GM23338 (cell line): ENCODE results near the gene EDAR. TPM values are rescaled to one million over a fixed set of nuclear protein-coding genes. Genes with fewer than 3 reads are reported as not detected.

Source experiments
- ATAC-seq: fragments of 200-7000 bp; cut with Tn5 transposase; 3 replicates; pipeline ENCODE4 v1.9.1; 2020
- DNase-seq: peaks from one replicate; pipeline ENCODE4 v3.0.0-alpha.2; 2015; ENCODE audit warnings: low spot score
- H2AFZ ChIP-seq: fragments of 200-600 bp; sonication (generic); 2 replicates; pipeline ENCODE4 v1.8.0; 2016; ENCODE audit warnings: antibody characterized with exemption, mild to moderate bottlenecking, moderate library complexity
- H3F3A ChIP-seq: fragments of 200-600 bp; sonication (generic); replicated peaks from 2 replicates; pipeline ENCODE4 v1.8.0; 2017; ENCODE audit warnings: antibody characterized with exemption, mixed run types, low read depth
- H3K27ac ChIP-seq: fragments of 200-600 bp; sonication (generic); 2 replicates; pipeline ENCODE4 v1.6.1; 2016; ENCODE audit warnings: low read depth
- H3K27me3 ChIP-seq: fragments of 200-600 bp; sonication (generic); 2 replicates; pipeline ENCODE4 v1.8.0; 2016; ENCODE audit warnings: mild to moderate bottlenecking, mixed run types, moderate library complexity; ENCODE audit not compliant: insufficient read depth
- H3K36me3 ChIP-seq: fragments of 200-600 bp; sonication (generic); 2 replicates; pipeline ENCODE4 v1.8.0; 2016; ENCODE audit warnings: mild to moderate bottlenecking; ENCODE audit not compliant: insufficient read depth
- H3K4me1 ChIP-seq: fragments of 200-600 bp; sonication (generic); 2 replicates; pipeline ENCODE4 v1.8.0; 2016; ENCODE audit warnings: mild to moderate bottlenecking, moderate library complexity; ENCODE audit not compliant: insufficient read depth
- H3K4me2 ChIP-seq: fragments of 200-600 bp; sonication (generic); 2 replicates; pipeline ENCODE4 v1.7.1; 2017; ENCODE audit warnings: mixed run types
- H3K4me3 ChIP-seq: fragments of 200-600 bp; sonication (generic); 2 replicates; pipeline ENCODE4 v1.6.1; 2016; ENCODE audit warnings: mixed run types
- H3K79me2 ChIP-seq: fragments of 200-600 bp; sonication (generic); replicated peaks from 2 replicates; pipeline ENCODE4 v1.8.0; 2017; ENCODE audit warnings: mild to moderate bottlenecking; ENCODE audit not compliant: insufficient read depth
- H3K9me2 ChIP-seq: fragments of 200-600 bp; sonication (generic); 2 replicates; pipeline ENCODE4 v1.8.0; 2017; ENCODE audit not compliant: insufficient read depth
- H4K20me1 ChIP-seq: fragments of 200-600 bp; sonication (generic); replicated peaks from 2 replicates; pipeline ENCODE4 v1.8.0; 2017; ENCODE audit warnings: mild to moderate bottlenecking; ENCODE audit not compliant: insufficient read depth
- H3K27ac Mint-ChIP-seq: 2 replicates; pipeline ENCODE4 v1.8.0; 2020; ENCODE audit warnings: inconsistent platforms, mild to moderate bottlenecking, moderate library complexity, mixed read lengths
- H3K27me3 Mint-ChIP-seq: 3 replicates; pipeline ENCODE4 v1.8.0; 2022; ENCODE audit warnings: low read depth, mild to moderate bottlenecking, moderate library complexity, mixed read lengths, inconsistent platforms; ENCODE audit not compliant: insufficient read depth, poor library complexity
- H3K36me3 Mint-ChIP-seq: 3 replicates; pipeline ENCODE4 v1.8.0; 2021; ENCODE audit warnings: low read depth, mild to moderate bottlenecking, inconsistent platforms, moderate library complexity, mixed read lengths
- H3K4me1 Mint-ChIP-seq: 3 replicates; pipeline ENCODE4 v1.8.0; 2020; ENCODE audit warnings: mild to moderate bottlenecking, inconsistent platforms, mixed read lengths
- H3K4me3 Mint-ChIP-seq: 3 replicates; pipeline ENCODE4 v1.8.0; 2021; ENCODE audit warnings: moderate library complexity, mild to moderate bottlenecking, inconsistent platforms, mixed read lengths
- H3K9me3 Mint-ChIP-seq: 3 replicates; pipeline ENCODE4 v1.8.0; 2020; ENCODE audit warnings: moderate library complexity, mild to moderate bottlenecking, inconsistent platforms, mixed read lengths
- CTCF ChIP-seq, 2 experiments: fragments of 200-600 bp in 1 of 2; sonication (generic) in 1 of 2; conservative IDR thresholded peaks; 2 replicates each; pipeline versions ENCODE4 v1.5.1 to v1.6.1; 2016 to 2017; ENCODE audit warnings: antibody characterized with exemption in 2 of 2, low read depth in 2 of 2, mild to moderate bottlenecking in 2 of 2, moderate library complexity in 1 of 2
- EZH2 ChIP-seq: fragments of 200-600 bp; sonication (generic); IDR thresholded peaks from one replicate; pipeline ENCODE4 v1.8.0; 2017; ENCODE audit warnings: antibody characterized with exemption, mild to moderate bottlenecking, low read depth; ENCODE audit not compliant: unreplicated experiment
- NANOG ChIP-seq: IDR thresholded peaks from 2 replicates; pipeline ENCODE4 v1.6.1; 2016; ENCODE audit warnings: antibody characterized with exemption, borderline replicate concordance
- ZNF114 ChIP-seq: fragments of 250-450 bp; sonication (Bioruptor Pico); IDR thresholded peaks from 2 replicates; pipeline ENCODE4 v1.5.0; 2020; ENCODE audit warnings: mild to moderate bottlenecking, moderate library complexity
- ZNF462 ChIP-seq: fragments of 250-450 bp; sonication (Bioruptor Pico); IDR thresholded peaks from 2 replicates; pipeline ENCODE4 v1.5.0; 2020; ENCODE audit warnings: mild to moderate bottlenecking, moderate library complexity
- polyA plus RNA-seq: library from polyadenylated mRNA; unstranded; fragments of >200 nt; fragmentation: Nextera tagmentation; extraction: Ambion mirVana; gene quantifications from 2 replicates; pipeline ENCODE4 v1.2.1, GENCODE V29; 2016
- total RNA-seq: library from RNA; depleted of rRNA; stranded (reverse); fragments of >200 nt; shearing (Covaris generic); gene quantifications from 2 replicates; pipeline ENCODE4 v1.2.3, GENCODE V29; 2014

Gene EDAR
- total and polyA plus RNA-seq, 2 experiments from 2014 or later = not detected

- no peak for TF ChIP-seq ZNF462 (CRISPR knock-in tag)
- no peak for TF ChIP-seq ZNF114 (CRISPR knock-in tag)
Measured at GRCh38 chr2:109006971-109007370, 18.0 kb upstream of the EDAR start (continued).

- Mint-ChIP-seq H3K4me3 (no peak overlapping the region), H3K27ac (no peak overlapping the region), H3K27me3 (peaks cover 8% of the 10 kb centered on the region), H3K9me3 (no peaks in the 10 kb centered on the region; the same call in 2 of the 3 replicates), H3K4me1 (no peaks in the 10 kb centered on the region), H3K36me3 (no peaks in the 10 kb centered on the region)
- Histone ChIP-seq H4K20me1 (no peaks in the 10 kb centered on the region), H3K9me2 (0 out of 2 replicates have a peak, but pooled peaks cover 5% of the 10 kb centered on the region), H3F3A (no peaks in the 10 kb centered on the region), H3K36me3 (no peaks in the 10 kb centered on the region), H3K79me2 (no peaks in the 10 kb centered on the region), H2AFZ (0 out of 2 replicates have a peak overlapping the region, but pooled peaks have one; percentile 38), H3K4me2 (no peak overlapping the region), H3K27me3 (no peaks in the 10 kb centered on the region), H3K27ac (no peak overlapping the region), H3K4me1 (no peaks in the 10 kb centered on the region), H3K4me3 (no peak overlapping the region)
- no peak for ATAC-seq
- no peak for DNase-seq
- no peak for TF ChIP-seq NANOG
- no peak for TF ChIP-seq CTCF (conservative IDR thresholded peaks at IDR 0.05; ENCODE audit: low read depth in 2 of 2)
- no peak for TF ChIP-seq EZH2
Measured at GRCh38 chr2:109005686-109006204, 16.7 kb upstream of the EDAR start.
